ENCODE data around the gene PCBP2.

Gene PCBP2

DNA sequence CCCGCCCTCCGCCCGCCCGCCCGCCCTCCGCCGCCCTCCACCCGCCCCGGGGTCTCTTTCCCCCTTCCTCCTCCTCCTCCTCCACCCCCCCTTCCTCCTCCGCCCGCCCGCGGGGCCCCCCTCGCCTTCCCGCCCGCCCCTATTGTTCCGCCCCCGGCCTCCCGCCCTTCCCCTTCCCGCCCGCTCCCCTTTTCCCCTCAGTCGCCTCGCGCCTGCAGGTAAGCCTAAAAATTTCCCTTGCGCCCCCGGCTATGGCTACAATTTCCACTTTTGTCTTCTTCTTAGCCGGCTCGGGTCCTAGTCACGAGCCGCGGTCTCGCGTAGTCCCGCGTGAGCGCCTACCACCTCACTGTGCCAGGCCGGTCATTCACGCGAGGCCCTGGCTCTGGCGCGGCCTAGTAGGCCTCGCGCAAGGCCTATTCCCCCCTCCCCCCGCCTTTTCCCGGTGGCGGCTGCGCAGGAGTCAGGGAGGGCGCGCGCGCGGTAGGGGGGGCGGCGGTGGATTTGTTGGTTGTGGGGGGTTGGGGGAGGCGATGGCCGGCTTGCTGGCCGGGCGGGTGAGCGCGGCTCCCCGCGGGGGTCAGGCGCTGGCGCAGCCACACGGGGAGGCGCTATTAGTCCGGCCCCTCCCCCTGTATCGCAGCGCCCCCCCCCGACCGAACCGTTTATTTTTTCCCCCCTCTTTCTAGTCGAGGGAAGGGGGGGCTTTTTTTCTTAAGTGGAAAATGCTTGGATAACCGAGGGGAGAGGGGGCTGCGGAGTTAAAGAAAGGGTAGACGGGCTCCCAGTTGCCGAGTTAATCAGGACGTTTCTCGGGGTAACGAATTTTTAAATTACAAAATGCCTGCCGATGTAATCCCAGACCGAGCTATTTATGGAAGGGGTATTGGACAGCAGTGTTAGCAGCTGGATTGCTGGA, 516 bp downstream of the PCBP2 start:
- peak overlapping the region; percentile 93 for H3K27ac ChIP-seq
- TF ChIP-seq, protein P1, sequence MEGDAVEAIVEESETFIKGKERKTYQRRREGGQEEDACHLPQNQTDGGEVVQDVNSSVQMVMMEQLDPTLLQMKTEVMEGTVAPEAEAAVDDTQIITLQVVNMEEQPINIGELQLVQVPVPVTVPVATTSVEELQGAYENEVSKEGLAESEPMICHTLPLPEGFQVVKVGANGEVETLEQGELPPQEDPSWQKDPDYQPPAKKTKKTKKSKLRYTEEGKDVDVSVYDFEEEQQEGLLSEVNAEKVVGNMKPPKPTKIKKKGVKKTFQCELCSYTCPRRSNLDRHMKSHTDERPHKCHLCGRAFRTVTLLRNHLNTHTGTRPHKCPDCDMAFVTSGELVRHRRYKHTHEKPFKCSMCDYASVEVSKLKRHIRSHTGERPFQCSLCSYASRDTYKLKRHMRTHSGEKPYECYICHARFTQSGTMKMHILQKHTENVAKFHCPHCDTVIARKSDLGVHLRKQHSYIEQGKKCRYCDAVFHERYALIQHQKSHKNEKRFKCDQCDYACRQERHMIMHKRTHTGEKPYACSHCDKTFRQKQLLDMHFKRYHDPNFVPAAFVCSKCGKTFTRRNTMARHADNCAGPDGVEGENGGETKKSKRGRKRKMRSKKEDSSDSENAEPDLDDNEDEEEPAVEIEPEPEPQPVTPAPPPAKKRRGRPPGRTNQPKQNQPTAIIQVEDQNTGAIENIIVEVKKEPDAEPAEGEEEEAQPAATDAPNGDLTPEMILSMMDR (conservative IDR thresholded peaks at IDR 0.05) = peak; percentile 68

GRCh38 chr12:53453953-53454640, 2.2 kb downstream of the PCBP2 start:
- peak overlapping the region; percentile 93; the same call in 1 of the 2 replicates for H3K27ac ChIP-seq
- TF ChIP-seq, protein P1 (conservative IDR thresholded peaks at IDR 0.05) = no peak

DNA sequence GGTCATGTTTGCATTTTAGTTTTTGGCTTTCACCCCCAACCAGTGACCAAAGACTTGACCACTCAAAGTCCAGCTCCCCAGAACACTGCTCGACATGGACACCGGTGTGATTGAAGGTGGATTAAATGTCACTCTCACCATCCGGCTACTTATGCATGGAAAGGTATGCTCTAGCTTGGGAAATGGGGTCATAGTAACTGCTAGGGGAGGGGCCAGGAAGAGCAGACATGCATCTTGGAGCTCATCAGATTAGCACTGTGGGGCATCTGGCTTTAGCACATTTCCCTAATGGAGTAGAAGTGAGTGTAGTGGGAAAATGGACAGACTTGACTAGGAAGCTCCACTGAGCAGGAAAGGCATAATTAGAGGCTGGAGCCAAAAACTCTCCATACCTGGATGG, 2.8 kb downstream of the PCBP2 start:
- no peak overlapping the region for H3K27ac ChIP-seq
- TF ChIP-seq, protein P1 (conservative IDR thresholded peaks at IDR 0.05) = no peak

- H3K27ac ChIP-seq = no peak overlapping the region
- TF ChIP-seq, protein P1 (conservative IDR thresholded peaks at IDR 0.05) = no peak
Measured at GRCh38 chr12:53456654-53457366, 4.9 kb downstream of the PCBP2 start.

DNA sequence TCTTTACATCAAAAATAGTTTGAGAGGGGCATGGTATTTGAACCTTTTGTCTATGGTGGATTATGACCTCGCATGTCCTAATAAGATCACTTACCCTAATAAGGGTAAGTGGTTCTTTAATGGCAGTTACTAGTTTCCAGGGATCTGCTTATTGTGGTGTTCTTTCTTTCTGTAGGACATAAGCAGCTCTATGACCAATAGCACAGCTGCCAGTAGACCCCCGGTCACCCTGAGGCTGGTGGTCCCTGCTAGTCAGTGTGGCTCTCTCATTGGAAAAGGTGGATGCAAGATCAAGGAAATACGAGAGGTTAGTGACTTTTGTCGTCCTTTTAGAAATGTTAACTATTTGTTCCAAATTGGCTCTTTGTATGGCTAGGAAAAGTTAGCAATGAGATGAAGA, 7.2 kb downstream of the PCBP2 start:
- TF ChIP-seq, protein P1 (conservative IDR thresholded peaks at IDR 0.05) = no peak
- H3K27ac ChIP-seq = no peak overlapping the region

GRCh38 chr12:53461059-53461458, 9.2 kb downstream of the PCBP2 start:
- 0 out of 2 replicates have a peak overlapping the region, but pooled peaks have one; percentile 0 for H3K27ac ChIP-seq
- TF ChIP-seq, protein P1 (conservative IDR thresholded peaks at IDR 0.05) = no peak

- TF ChIP-seq, protein P1 (conservative IDR thresholded peaks at IDR 0.05) = no peak
- H3K27ac ChIP-seq = 0 out of 2 replicates have a peak overlapping the region, but pooled peaks have one; percentile 0
Measured at GRCh38 chr12:53461591-53461990, 9.7 kb downstream of the PCBP2 start.
